Endothelial cell (in vitro differentiated cells): ENCODE results near the gene MAP3K2. TPM values are rescaled to one million over a fixed set of nuclear protein-coding genes. Genes with fewer than 3 reads are reported as not detected.
A peak's percentile ranks its signal among the peaks of the same experiment; 100 is the strongest.

Experiments used
- DNase-seq: peaks from one replicate; pipeline ENCODE4 v3.0.0; 2021; ENCODE audit warnings: low spot score
- H3K27ac Mint-ChIP-seq: one replicate; pipeline ENCODE4 v1.8.0; 2021; ENCODE audit warnings: mixed read lengths, inconsistent platforms; ENCODE audit not compliant: unreplicated experiment
- H3K27me3 Mint-ChIP-seq: one replicate; pipeline ENCODE4 v1.8.0; 2021; ENCODE audit warnings: mild to moderate bottlenecking, moderate library complexity, mixed read lengths, inconsistent platforms; ENCODE audit not compliant: unreplicated experiment
- H3K36me3 Mint-ChIP-seq: one replicate; pipeline ENCODE4 v1.8.0; 2021; ENCODE audit warnings: mild to moderate bottlenecking, low read depth, mixed read lengths, inconsistent platforms; ENCODE audit not compliant: unreplicated experiment
- H3K4me1 Mint-ChIP-seq: one replicate; pipeline ENCODE4 v1.8.0; 2021; ENCODE audit warnings: mild to moderate bottlenecking, mixed read lengths, inconsistent platforms; ENCODE audit not compliant: unreplicated experiment
- H3K4me3 Mint-ChIP-seq: one replicate; pipeline ENCODE4 v1.8.0; 2021; ENCODE audit warnings: mild to moderate bottlenecking, mixed read lengths, inconsistent platforms; ENCODE audit not compliant: unreplicated experiment
- H3K9me3 Mint-ChIP-seq: one replicate; pipeline ENCODE4 v1.8.0; 2021; ENCODE audit warnings: mixed read lengths, inconsistent platforms; ENCODE audit not compliant: unreplicated experiment
- CTCF ChIP-seq: fragments of 200-600 bp; sonication (generic); IDR thresholded peaks from one replicate; pipeline ENCODE4 v1.5.0; 2021; ENCODE audit warnings: antibody characterized with exemption; ENCODE audit not compliant: unreplicated experiment
- total RNA-seq: library from RNA; stranded (reverse); fragmentation: NEBNext Ultra II Directional; extraction: Animal tissue kit (Norgen Biotek cat#: 25700); gene quantifications from one replicate; pipeline ENCODE4 v1.2.1, GENCODE V29; 2021; ENCODE audit not compliant: unreplicated experiment

MAP3K2 gene
- total RNA-seq, 1 donor from 2014 or later, result 27.3 TPM

- Mint-ChIP-seq H3K36me3 (peaks cover 58% of the 10 kb centered on the region), H3K27me3 (no peaks in the 10 kb centered on the region), H3K9me3 (no peaks in the 10 kb centered on the region), H3K4me3 (peak overlapping the region; percentile 38), H3K27ac (no peak overlapping the region), H3K4me1 (no peaks in the 10 kb centered on the region)
- DNase-seq, result no peak
- TF ChIP-seq CTCF, result no peak
Measured at GRCh38 chr2:127278959-127279358, 108.8 kb downstream of the MAP3K2 start.

- Mint-ChIP-seq H3K27me3 (no peaks in the 10 kb centered on the region), H3K36me3 (peaks cover 57% of the 10 kb centered on the region), H3K9me3 (no peaks in the 10 kb centered on the region), H3K4me3 (no peak overlapping the region), H3K27ac (no peak overlapping the region), H3K4me1 (no peaks in the 10 kb centered on the region)
- DNase-seq, result no peak
- TF ChIP-seq CTCF, result no peak
Measured at GRCh38 chr2:127277028-127277427, 110.7 kb downstream of the MAP3K2 start.

GRCh38 chr2:127275789-127276188 is 112.0 kb downstream of the MAP3K2 start:
- Mint-ChIP-seq H3K9me3 (no peaks in the 10 kb centered on the region), H3K4me3 (no peak overlapping the region), H3K27me3 (no peaks in the 10 kb centered on the region), H3K27ac (no peak overlapping the region), H3K4me1 (no peaks in the 10 kb centered on the region), H3K36me3 (peaks cover 65% of the 10 kb centered on the region)
- no peak for DNase-seq
- no peak for TF ChIP-seq CTCF

GRCh38 chr2:127275356-127275755 is 112.4 kb downstream of the MAP3K2 start:
- no peak overlapping the region for H3K27ac Mint-ChIP-seq
- no peak for DNase-seq
- no peaks in the 10 kb centered on the region for H3K27me3 Mint-ChIP-seq
- H3K36me3 Mint-ChIP-seq, result peaks cover 68% of the 10 kb centered on the region
- no peak overlapping the region for H3K4me3 Mint-ChIP-seq
- no peaks in the 10 kb centered on the region for H3K4me1 Mint-ChIP-seq
- TF ChIP-seq CTCF, result no peak
- H3K9me3 Mint-ChIP-seq, result no peaks in the 10 kb centered on the region

GRCh38 chr2:127270663-127271062 is 117.1 kb downstream of the MAP3K2 start:
- H3K36me3 Mint-ChIP-seq, result peaks cover 63% of the 10 kb centered on the region
- no peak for DNase-seq
- TF ChIP-seq CTCF, result no peak
- no peaks in the 10 kb centered on the region for H3K9me3 Mint-ChIP-seq
- H3K27ac Mint-ChIP-seq, result no peak overlapping the region
- H3K27me3 Mint-ChIP-seq, result no peaks in the 10 kb centered on the region
- no peaks in the 10 kb centered on the region for H3K4me1 Mint-ChIP-seq
- peak overlapping the region; percentile 66 for H3K4me3 Mint-ChIP-seq
